Endometrial microvascular endothelial cells (primary cell): ENCODE measurements around the gene HCFC1R1. TPM values are rescaled to one million over a fixed set of nuclear protein-coding genes. Genes with fewer than 3 reads are reported as not detected.

Experiments used
- total RNA-seq: library from RNA; depleted of rRNA; stranded (reverse); fragments of >200 nt; gene quantifications from one replicate; pipeline ENCODE4 v1.2.3, GENCODE V29; 2015; ENCODE audit errors: inconsistent ontology term

The HCFC1R1 gene
- total RNA-seq, 1 donor from 2014 or later = 13.2 TPM

Other genes starting within 250 kb of the HCFC1R1 start
- gene ELOB, start 246.7 kb downstream of the HCFC1R1 start, total RNA-seq = 108 TPM
- gene PRSS33, start 236.4 kb downstream of the HCFC1R1 start, total RNA-seq = not detected
- gene PRSS41, start 225.5 kb downstream of the HCFC1R1 start, total RNA-seq = not detected
- 1.0 TPM for gene PRSS21, start 206.7 kb downstream of the HCFC1R1 start, total RNA-seq
- gene ZG16B, start 193.6 kb downstream of the HCFC1R1 start, total RNA-seq = not detected
- gene PRSS22, start 165.8 kb downstream of the HCFC1R1 start, total RNA-seq = not detected
- gene FLYWCH2, start 140.7 kb downstream of the HCFC1R1 start, total RNA-seq = 44.1 TPM
- 42.6 TPM for gene FLYWCH1, start 112.0 kb downstream of the HCFC1R1 start, total RNA-seq
- not detected for gene KREMEN2, start 59.7 kb downstream of the HCFC1R1 start, total RNA-seq
- 27.3 TPM for gene PAQR4, start 54.6 kb downstream of the HCFC1R1 start, total RNA-seq
- 32.3 TPM for gene PKMYT1, start 43.5 kb downstream of the HCFC1R1 start, total RNA-seq
- not detected for gene CLDN9, start 11.0 kb downstream of the HCFC1R1 start, total RNA-seq
- not detected for gene CLDN6, start 5.8 kb downstream of the HCFC1R1 start, total RNA-seq
- 263 TPM for gene TNFRSF12A, start 3.6 kb downstream of the HCFC1R1 start, total RNA-seq
- gene THOC6, start 93 bp upstream of the HCFC1R1 start, total RNA-seq = 23.8 TPM
- gene BICDL2, start 13.0 kb upstream of the HCFC1R1 start, total RNA-seq = not detected
- not detected for gene MMP25, start 22.6 kb upstream of the HCFC1R1 start, total RNA-seq
- gene IL32, start 41.7 kb upstream of the HCFC1R1 start, total RNA-seq = 364 TPM
- gene ZSCAN10, start 75.4 kb upstream of the HCFC1R1 start, total RNA-seq = not detected
- gene ZNF205, start 88.6 kb upstream of the HCFC1R1 start, total RNA-seq = 16.2 TPM
- gene ZNF213, start 111.1 kb upstream of the HCFC1R1 start, total RNA-seq = 3.5 TPM
- not detected for gene OR1F1, start 164.3 kb upstream of the HCFC1R1 start, total RNA-seq
- 9.8 TPM for gene ZNF200, start 211.2 kb upstream of the HCFC1R1 start, total RNA-seq
- not detected for gene MEFV, start 232.7 kb upstream of the HCFC1R1 start, total RNA-seq